SH-SY5Y (cell line): ENCODE data around the gene ZNF669.

ENCODE experiments used
- GATA2 ChIP-seq: IDR thresholded peaks from 2 replicates; pipeline ENCODE4 v1.6.1; 2011; ENCODE audit warnings: mild to moderate bottlenecking, low read depth, low read length
- GATA3 ChIP-seq: IDR thresholded peaks from 2 replicates; pipeline ENCODE4 v1.6.1; 2011; ENCODE audit warnings: low read depth, mild to moderate bottlenecking, low read length, moderate library complexity

DNA sequence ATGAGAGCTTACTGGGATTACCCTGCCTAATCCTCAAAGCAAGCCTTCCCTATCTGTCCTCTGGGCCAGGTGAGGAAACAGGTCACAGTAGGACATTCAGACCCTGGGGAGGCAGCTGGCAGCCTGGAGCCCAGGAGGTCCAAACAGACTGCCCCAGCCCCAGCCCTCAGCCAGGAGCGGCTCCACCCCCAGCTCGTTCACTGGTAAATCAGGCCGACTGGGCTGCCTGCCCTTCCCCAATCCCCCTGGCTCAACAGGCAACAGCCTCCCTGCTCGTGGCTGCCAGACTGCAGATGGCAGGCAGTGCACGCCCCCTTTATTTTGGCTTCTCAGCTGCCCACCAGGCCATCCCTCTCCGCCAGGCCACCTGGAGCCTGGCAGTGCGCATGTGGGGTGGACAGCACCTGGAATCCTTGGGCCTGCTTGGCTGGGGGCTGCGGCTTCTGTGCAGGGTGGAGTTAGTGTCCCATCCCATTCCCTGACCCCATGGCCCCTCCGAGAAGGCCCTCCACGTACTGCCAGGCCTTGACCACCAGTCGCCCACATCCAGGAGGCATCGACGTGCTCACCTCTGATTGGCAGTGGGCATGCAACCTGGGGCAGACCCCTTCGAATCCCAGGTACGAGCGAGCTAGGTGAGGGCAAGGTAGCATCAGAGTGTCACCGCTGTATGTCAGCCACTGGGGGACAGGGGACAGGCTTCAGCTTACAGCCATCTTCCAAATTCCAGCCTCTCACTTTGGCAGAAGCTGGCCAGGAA lies 14.4 kb downstream of the ZNF669 start:
- TF ChIP-seq GATA2 = no peak
- TF ChIP-seq GATA3 = no peak
